ENCODE data around the gene EXD2. TPM values are rescaled to one million over a fixed set of nuclear protein-coding genes. Genes with fewer than 3 reads are reported as not detected.

Gene EXD2
- total and polyA plus RNA-seq, 2 experiments from 2014 or later, result 10.3 to 23.3 TPM

GRCh38 chr14:69259168-69259526, 67.8 kb downstream of the EXD2 start:
- ATAC-seq, result no peak
- peaks cover 70% of the 10 kb centered on the region for H3K27me3 ChIP-seq (ENCODE audit: insufficient read depth)
- TF ChIP-seq NANOG (IDR thresholded peaks at IDR 0.05; ENCODE audit: borderline replicate concordance) (no peak), STAT1 (IDR thresholded peaks at IDR 0.05; ENCODE audit: unreplicated experiment) (no peak), EZH2phosphoT487 (IDR thresholded peaks at IDR 0.05; ENCODE audit: unreplicated experiment) (no peak), JUNB (IDR thresholded peaks at IDR 0.05; ENCODE audit: unreplicated experiment) (no peak), EZH2 (IDR thresholded peaks at IDR 0.05; ENCODE audit: low read depth, unreplicated experiment) (no peak), REST (IDR thresholded peaks at IDR 0.05; ENCODE audit: unreplicated experiment) (no peak), CREB1 (CRISPR knock-in tag; IDR thresholded peaks at IDR 0.05; ENCODE audit: low read depth) (no peak), ZNF114 (CRISPR knock-in tag; IDR thresholded peaks at IDR 0.05) (no peak), ETS1 (IDR thresholded peaks at IDR 0.05) (no peak), CTCF (conservative IDR thresholded peaks at IDR 0.05; ENCODE audit: low read depth in 2 of 2) (no peak), ZNF462 (CRISPR knock-in tag; IDR thresholded peaks at IDR 0.05) (no peak), ZNF331 (CRISPR knock-in tag; IDR thresholded peaks at IDR 0.05; ENCODE audit: low read depth) (no peak), POLR2AphosphoS5 (IDR thresholded peaks at IDR 0.05; ENCODE audit: low read depth) (no peak)

More at GRCh38 chr14:69259168-69259526, 67.8 kb downstream of the EXD2 start:
- Mint-ChIP-seq H3K9me3 (no peaks in the 10 kb centered on the region; the same call in 2 of the 3 replicates), H3K4me1 (peaks cover 25% of the 10 kb centered on the region), H3K27ac (no peak overlapping the region), H3K4me3 (peak overlapping the region; percentile 85), H3K27me3 (ENCODE audit: insufficient read depth, low read depth, poor library complexity) (peaks cover 44% of the 10 kb centered on the region), H3K36me3 (ENCODE audit: low read depth) (no peaks in the 10 kb centered on the region; the same call in 2 of the 3 replicates)
- Histone ChIP-seq H3K9me2 (ENCODE audit: insufficient read depth) (no peaks in the 10 kb centered on the region), H3K36me3 (ENCODE audit: insufficient read depth) (no peaks in the 10 kb centered on the region), H3K79me2 (replicated peaks; ENCODE audit: insufficient read depth) (no peaks in the 10 kb centered on the region), H3K4me3 (peak overlapping the region; percentile 80), H2AFZ (peak overlapping the region; percentile 99), H3F3A (replicated peaks; ENCODE audit: low read depth) (peaks cover 13% of the 10 kb centered on the region), H4K20me1 (replicated peaks; ENCODE audit: insufficient read depth) (no peaks in the 10 kb centered on the region), H3K4me1 (ENCODE audit: insufficient read depth) (peaks cover 21% of the 10 kb centered on the region), H3K27ac (ENCODE audit: low read depth) (no peak overlapping the region), H3K4me2 (peak overlapping the region; percentile 89)
- DNase-seq (ENCODE audit: low spot score), result no peak

All from GM23338 (cell line).